Measurements from ENCODE around the gene RABEP2.

The RABEP2 gene

DNA sequence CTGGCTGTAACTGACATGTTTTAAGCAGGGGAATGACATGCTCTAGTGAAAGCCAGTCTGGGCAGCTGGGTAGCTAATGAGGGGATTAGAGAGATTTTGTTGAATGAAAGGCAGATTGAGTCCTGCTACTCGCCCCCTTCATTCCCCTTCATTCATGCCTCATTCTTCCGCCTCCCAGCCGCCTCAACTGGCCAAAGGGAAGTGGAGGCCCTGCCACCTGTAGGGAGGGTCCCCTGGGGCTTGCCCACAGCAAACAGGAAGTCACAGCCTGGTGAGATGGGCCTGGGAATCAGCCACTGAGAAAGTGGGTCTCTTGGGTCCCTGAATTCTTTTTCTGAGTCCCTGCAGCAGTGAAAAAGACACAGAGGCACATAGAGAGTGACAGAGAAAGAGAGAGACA lies 5.6 kb upstream of the RABEP2 start:
- TF ChIP-seq ESRRG (CRISPR knock-in tag; IDR thresholded peaks at IDR 0.05) (no peak), BACH2 (CRISPR knock-in tag; IDR thresholded peaks at IDR 0.05; ENCODE audit: borderline replicate concordance) (no peak), TCF4 (CRISPR knock-in tag; IDR thresholded peaks at IDR 0.05; ENCODE audit: borderline replicate concordance) (no peak), RARB (CRISPR knock-in tag; IDR thresholded peaks at IDR 0.05) (no peak), ZC3H10 (CRISPR knock-in tag; IDR thresholded peaks at IDR 0.05) (no peak), OSR1 (CRISPR knock-in tag; IDR thresholded peaks at IDR 0.05) (no peak), ZFP3 (CRISPR knock-in tag; IDR thresholded peaks at IDR 0.05) (no peak), ARNTL (CRISPR knock-in tag; IDR thresholded peaks at IDR 0.05; ENCODE audit: borderline replicate concordance, low read depth) (no peak), ISL1 (CRISPR knock-in tag; IDR thresholded peaks at IDR 0.05) (no peak), PPARA (CRISPR knock-in tag; IDR thresholded peaks at IDR 0.05; ENCODE audit: borderline replicate concordance) (no peak), TOX (CRISPR knock-in tag; IDR thresholded peaks at IDR 0.05; ENCODE audit: borderline replicate concordance) (no peak), ZNF565 (CRISPR knock-in tag; conservative IDR thresholded peaks at IDR 0.05; ENCODE audit: low read depth) (no peak), ZNF8 (CRISPR knock-in tag; IDR thresholded peaks at IDR 0.05) (no peak), ZNF70 (CRISPR knock-in tag; IDR thresholded peaks at IDR 0.05) (no peak), CSDC2 (CRISPR knock-in tag; IDR thresholded peaks at IDR 0.05) (no peak), GLIS3 (CRISPR knock-in tag; IDR thresholded peaks at IDR 0.05) (no peak), ZFP30 (CRISPR knock-in tag; IDR thresholded peaks at IDR 0.05) (no peak)
- TF ChIP-seq, protein P1, sequence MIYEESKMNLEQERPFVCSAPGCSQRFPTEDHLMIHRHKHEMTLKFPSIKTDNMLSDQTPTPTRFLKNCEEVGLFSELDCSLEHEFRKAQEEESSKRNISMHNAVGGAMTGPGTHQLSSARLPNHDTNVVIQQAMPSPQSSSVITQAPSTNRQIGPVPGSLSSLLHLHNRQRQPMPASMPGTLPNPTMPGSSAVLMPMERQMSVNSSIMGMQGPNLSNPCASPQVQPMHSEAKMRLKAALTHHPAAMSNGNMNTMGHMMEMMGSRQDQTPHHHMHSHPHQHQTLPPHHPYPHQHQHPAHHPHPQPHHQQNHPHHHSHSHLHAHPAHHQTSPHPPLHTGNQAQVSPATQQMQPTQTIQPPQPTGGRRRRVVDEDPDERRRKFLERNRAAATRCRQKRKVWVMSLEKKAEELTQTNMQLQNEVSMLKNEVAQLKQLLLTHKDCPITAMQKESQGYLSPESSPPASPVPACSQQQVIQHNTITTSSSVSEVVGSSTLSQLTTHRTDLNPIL (CRISPR knock-in tag; IDR thresholded peaks at IDR 0.05; ENCODE audit: low read depth), result no peak
- TF ChIP-seq, protein P2, sequence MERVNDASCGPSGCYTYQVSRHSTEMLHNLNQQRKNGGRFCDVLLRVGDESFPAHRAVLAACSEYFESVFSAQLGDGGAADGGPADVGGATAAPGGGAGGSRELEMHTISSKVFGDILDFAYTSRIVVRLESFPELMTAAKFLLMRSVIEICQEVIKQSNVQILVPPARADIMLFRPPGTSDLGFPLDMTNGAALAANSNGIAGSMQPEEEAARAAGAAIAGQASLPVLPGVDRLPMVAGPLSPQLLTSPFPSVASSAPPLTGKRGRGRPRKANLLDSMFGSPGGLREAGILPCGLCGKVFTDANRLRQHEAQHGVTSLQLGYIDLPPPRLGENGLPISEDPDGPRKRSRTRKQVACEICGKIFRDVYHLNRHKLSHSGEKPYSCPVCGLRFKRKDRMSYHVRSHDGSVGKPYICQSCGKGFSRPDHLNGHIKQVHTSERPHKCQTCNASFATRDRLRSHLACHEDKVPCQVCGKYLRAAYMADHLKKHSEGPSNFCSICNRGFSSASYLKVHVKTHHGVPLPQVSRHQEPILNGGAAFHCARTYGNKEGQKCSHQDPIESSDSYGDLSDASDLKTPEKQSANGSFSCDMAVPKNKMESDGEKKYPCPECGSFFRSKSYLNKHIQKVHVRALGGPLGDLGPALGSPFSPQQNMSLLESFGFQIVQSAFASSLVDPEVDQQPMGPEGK (CRISPR knock-in tag; IDR thresholded peaks at IDR 0.05; ENCODE audit: borderline replicate concordance), result no peak
- TF ChIP-seq, protein P3, sequence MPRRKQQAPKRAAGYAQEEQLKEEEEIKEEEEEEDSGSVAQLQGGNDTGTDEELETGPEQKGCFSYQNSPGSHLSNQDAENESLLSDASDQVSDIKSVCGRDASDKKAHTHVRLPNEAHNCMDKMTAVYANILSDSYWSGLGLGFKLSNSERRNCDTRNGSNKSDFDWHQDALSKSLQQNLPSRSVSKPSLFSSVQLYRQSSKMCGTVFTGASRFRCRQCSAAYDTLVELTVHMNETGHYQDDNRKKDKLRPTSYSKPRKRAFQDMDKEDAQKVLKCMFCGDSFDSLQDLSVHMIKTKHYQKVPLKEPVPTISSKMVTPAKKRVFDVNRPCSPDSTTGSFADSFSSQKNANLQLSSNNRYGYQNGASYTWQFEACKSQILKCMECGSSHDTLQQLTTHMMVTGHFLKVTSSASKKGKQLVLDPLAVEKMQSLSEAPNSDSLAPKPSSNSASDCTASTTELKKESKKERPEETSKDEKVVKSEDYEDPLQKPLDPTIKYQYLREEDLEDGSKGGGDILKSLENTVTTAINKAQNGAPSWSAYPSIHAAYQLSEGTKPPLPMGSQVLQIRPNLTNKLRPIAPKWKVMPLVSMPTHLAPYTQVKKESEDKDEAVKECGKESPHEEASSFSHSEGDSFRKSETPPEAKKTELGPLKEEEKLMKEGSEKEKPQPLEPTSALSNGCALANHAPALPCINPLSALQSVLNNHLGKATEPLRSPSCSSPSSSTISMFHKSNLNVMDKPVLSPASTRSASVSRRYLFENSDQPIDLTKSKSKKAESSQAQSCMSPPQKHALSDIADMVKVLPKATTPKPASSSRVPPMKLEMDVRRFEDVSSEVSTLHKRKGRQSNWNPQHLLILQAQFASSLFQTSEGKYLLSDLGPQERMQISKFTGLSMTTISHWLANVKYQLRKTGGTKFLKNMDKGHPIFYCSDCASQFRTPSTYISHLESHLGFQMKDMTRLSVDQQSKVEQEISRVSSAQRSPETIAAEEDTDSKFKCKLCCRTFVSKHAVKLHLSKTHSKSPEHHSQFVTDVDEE (CRISPR knock-in tag; IDR thresholded peaks at IDR 0.05), result no peak
- ATAC-seq, result no peak

DNA sequence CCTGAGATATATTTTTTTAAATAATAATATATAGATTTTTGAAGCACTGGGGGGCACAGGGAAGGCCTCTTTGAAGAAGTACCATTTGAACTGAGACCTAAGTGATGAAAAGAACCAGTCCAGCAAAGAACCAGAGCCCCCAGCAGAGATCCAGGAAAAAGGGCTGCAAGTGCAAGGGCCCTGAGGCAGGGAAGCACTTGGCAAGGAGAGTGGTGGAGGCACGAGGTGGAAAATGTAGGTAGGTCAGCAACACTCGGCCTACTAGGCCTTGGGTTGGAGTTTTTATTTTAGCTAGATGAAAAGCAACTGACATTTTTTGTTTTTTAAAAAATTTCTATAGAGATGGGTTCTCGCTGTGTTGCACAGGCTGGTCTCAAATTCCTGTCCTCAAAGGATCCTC lies 5.2 kb upstream of the RABEP2 start:
- TF ChIP-seq SNAI2 (CRISPR knock-in tag; IDR thresholded peaks at IDR 0.05), result no peak
- TF ChIP-seq TCF4 (CRISPR knock-in tag; IDR thresholded peaks at IDR 0.05; ENCODE audit: borderline replicate concordance), result no peak
- no peak for TF ChIP-seq ZNF8 (CRISPR knock-in tag; IDR thresholded peaks at IDR 0.05)
- TF ChIP-seq ZFP3 (CRISPR knock-in tag; IDR thresholded peaks at IDR 0.05), result no peak
- TF ChIP-seq ZFP30 (CRISPR knock-in tag; IDR thresholded peaks at IDR 0.05), result no peak
- TF ChIP-seq ZNF565 (CRISPR knock-in tag; conservative IDR thresholded peaks at IDR 0.05; ENCODE audit: low read depth), result no peak
- no peak for TF ChIP-seq ISL1 (CRISPR knock-in tag; IDR thresholded peaks at IDR 0.05)
- TF ChIP-seq ESRRG (CRISPR knock-in tag; IDR thresholded peaks at IDR 0.05), result no peak
- TF ChIP-seq, protein P4, sequence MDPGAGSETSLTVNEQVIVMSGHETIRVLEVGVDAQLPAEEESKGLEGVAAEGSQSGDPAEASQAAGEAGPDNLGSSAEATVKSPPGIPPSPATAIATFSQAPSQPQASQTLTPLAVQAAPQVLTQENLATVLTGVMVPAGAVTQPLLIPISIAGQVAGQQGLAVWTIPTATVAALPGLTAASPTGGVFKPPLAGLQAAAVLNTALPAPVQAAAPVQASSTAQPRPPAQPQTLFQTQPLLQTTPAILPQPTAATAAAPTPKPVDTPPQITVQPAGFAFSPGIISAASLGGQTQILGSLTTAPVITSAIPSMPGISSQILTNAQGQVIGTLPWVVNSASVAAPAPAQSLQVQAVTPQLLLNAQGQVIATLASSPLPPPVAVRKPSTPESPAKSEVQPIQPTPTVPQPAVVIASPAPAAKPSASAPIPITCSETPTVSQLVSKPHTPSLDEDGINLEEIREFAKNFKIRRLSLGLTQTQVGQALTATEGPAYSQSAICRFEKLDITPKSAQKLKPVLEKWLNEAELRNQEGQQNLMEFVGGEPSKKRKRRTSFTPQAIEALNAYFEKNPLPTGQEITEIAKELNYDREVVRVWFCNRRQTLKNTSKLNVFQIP (CRISPR knock-in tag; IDR thresholded peaks at IDR 0.05; ENCODE audit: borderline replicate concordance, low read depth), result no peak
- TF ChIP-seq TOX (CRISPR knock-in tag; IDR thresholded peaks at IDR 0.05; ENCODE audit: borderline replicate concordance), result no peak
- TF ChIP-seq, protein P5, sequence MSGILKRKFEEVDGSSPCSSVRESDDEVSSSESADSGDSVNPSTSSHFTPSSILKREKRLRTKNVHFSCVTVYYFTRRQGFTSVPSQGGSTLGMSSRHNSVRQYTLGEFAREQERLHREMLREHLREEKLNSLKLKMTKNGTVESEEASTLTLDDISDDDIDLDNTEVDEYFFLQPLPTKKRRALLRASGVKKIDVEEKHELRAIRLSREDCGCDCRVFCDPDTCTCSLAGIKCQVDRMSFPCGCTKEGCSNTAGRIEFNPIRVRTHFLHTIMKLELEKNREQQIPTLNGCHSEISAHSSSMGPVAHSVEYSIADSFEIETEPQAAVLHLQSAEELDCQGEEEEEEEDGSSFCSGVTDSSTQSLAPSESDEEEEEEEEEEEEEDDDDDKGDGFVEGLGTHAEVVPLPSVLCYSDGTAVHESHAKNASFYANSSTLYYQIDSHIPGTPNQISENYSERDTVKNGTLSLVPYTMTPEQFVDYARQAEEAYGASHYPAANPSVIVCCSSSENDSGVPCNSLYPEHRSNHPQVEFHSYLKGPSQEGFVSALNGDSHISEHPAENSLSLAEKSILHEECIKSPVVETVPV (CRISPR knock-in tag; IDR thresholded peaks at IDR 0.05), result no peak
- TF ChIP-seq GLIS3 (CRISPR knock-in tag; IDR thresholded peaks at IDR 0.05), result no peak
- no peak for TF ChIP-seq CSDC2 (CRISPR knock-in tag; IDR thresholded peaks at IDR 0.05)
- TF ChIP-seq, protein P3 (CRISPR knock-in tag; IDR thresholded peaks at IDR 0.05), result no peak
- no peak for TF ChIP-seq OSR1 (CRISPR knock-in tag; IDR thresholded peaks at IDR 0.05)
- no peak for TF ChIP-seq ARNTL (CRISPR knock-in tag; IDR thresholded peaks at IDR 0.05; ENCODE audit: borderline replicate concordance, low read depth)
- TF ChIP-seq, protein P1 (CRISPR knock-in tag; IDR thresholded peaks at IDR 0.05; ENCODE audit: low read depth), result no peak
- no peak for TF ChIP-seq RARB (CRISPR knock-in tag; IDR thresholded peaks at IDR 0.05)
- TF ChIP-seq ZC3H10 (CRISPR knock-in tag; IDR thresholded peaks at IDR 0.05), result no peak
- ATAC-seq, result no peak
